KOPT-K1 (cell line): ENCODE data around the gene CDC20.

Experiments
- H3K27ac ChIP-seq: fragments of 200-600 bp; sonication (generic); 2 replicates; pipeline ENCODE4 v1.5.1; 2016; ENCODE audit warnings: antibody characterized with exemption, mild to moderate bottlenecking, low read depth, low read length; ENCODE audit not compliant: poor library complexity, severe bottlenecking
- H3K36me3 ChIP-seq: fragments of 200-600 bp; sonication (generic); 2 replicates; pipeline ENCODE4 v1.5.1; 2017; ENCODE audit warnings: antibody characterized with exemption, mild to moderate bottlenecking, low read length, moderate library complexity; ENCODE audit not compliant: insufficient read depth
- H3K9me3 ChIP-seq: fragments of 200-600 bp; sonication (generic); 2 replicates; pipeline ENCODE4 v1.5.1; 2017; ENCODE audit warnings: antibody characterized with exemption, low read length, mild to moderate bottlenecking; ENCODE audit not compliant: insufficient read depth, poor library complexity, severe bottlenecking

CDC20 gene

DNA sequence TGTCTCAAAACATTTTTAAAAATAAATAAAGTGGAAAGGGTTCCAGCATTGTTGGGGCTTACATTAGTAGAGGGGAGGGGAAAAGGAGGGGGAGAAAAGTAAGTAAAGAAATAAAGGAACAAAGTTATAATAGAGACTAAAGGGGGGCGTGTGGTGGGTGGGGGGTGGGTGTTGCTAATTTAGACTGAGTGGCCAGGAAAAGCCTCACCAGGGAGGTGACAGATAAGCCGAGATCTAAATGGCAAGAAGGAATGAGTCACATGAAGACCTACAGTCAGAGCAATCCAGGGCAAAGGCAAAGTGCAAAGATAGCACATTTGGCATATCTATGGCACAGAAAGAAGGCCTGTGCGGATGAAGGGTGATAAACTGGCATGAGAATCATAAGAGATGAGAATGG, 13.7 kb upstream of the CDC20 start:
- H3K27ac ChIP-seq = no peak overlapping the region
- no peaks in the 10 kb centered on the region for H3K36me3 ChIP-seq
- no peaks in the 10 kb centered on the region for H3K9me3 ChIP-seq

DNA sequence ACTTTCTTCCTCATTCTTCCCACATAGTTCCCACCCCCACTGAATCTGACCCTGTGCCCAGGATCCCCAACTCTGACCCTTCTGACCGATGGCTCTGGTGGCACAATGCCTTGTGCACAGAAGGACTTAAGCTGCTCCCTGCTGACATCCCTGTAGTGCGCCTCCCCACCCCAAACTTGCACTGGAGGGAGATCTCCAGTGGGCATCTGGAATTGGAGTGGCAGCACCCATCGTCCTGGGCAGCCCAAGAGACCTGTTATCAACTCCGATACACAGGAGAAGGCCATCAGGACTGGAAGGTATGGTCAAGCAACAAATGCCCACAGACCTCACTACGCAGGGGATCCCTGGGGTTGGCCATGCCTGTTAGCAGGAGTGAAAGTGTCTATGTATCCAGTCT, 12.1 kb upstream of the CDC20 start:
- H3K27ac ChIP-seq = no peak overlapping the region
- no peaks in the 10 kb centered on the region for H3K9me3 ChIP-seq
- H3K36me3 ChIP-seq = no peaks in the 10 kb centered on the region

DNA sequence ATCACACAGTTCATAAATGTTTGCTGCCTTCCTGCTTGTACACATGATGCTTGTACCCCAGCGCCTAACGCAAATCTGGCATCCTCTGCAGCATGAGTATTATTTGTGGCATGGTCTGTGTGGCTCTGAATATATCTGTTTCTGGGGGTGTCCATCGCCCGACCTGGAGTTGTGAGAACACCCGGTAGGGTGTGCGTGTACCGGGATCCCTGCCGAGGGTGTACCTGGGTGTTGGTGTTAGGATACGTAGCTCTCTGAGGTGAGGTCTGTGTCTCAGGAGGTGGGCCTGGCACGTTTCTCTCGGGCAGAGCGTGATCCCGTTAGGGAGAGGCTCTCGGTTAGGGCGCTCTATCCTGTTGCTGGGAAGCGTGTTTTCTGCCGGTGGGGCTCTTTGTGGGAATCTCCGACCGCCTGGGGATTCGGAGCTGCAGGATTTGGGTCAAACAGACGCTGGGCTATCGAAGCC, 10.4 kb upstream of the CDC20 start:
- Histone ChIP-seq H3K27ac (no peak overlapping the region), H3K9me3 (no peaks in the 10 kb centered on the region)

DNA sequence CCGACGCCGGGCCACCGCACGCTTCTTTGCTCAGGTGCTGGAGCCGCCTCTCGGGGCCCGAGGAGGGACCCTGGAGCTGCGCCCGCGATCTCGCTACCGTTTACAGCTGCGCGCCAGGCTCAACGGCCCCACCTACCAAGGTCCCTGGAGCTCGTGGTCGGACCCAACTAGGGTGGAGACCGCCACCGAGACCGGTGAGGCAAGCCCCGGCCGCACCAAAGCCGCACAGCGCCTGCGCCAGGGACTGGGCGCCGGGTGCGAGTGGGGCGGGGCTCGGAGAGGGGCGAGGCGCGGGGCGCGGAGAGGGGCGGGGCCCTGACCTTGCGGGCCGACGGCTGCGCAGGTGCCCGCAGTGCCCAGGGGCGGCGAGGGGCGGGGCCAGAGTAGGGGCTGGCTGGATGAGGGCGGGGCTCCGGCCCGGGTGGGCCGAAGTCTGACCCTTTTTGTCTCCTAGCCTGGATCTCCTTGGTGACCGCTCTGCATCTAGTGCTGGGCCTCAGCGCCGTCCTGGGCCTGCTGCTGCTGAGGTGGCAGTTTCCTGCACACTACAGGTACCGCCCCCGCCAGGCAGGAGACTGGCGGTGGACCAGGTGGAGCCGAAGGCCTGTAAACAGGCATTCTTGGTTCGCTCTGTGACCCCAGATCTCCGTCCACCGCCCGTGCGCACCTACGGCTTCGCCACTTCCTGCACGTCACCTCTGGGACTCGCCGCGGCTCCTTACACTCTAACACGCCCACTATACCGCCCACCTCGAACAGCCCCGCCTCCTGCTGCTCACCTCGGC, 9.8 kb upstream of the CDC20 start:
- Histone ChIP-seq H3K36me3 (no peaks in the 10 kb centered on the region), H3K27ac (peak overlapping the region; percentile 57), H3K9me3 (no peaks in the 10 kb centered on the region)

More for the DNA sequence above, 10.4 kb upstream of the CDC20 start:
- H3K36me3 ChIP-seq = no peaks in the 10 kb centered on the region

DNA sequence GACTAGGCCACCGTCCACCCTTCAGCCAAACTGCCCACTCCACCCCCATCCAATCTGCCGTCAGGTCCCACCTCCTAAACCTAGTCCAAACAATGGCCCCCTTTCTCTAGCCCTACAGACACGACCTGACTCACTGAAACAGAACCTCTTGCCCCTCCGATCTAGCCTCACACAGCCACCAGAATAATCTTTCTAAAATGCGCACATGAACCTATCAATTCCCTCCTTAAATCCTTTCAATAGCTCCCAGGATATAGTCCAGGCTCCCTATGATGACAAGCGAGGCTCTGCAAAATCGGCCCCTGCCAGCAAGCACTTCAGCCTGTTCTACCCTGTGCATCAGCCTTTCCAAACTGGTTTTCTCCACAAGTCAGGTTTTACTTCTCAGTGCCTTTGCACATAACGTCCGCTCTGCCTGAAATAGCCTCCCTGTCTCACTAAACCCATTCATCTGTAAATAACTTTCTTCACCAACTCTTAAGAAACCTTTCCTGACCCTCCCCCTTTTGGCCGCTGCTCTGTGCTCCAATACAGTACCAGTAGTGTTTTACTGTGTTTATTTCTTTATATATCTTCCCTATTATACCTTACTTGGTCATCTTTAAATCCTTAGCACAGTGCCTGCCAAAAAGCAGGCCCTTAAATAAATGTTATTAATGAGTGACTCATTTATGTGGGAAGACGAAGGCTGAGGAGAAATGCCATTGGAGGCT, 9.0 kb upstream of the CDC20 start:
- Histone ChIP-seq H3K36me3 (no peaks in the 10 kb centered on the region), H3K27ac (peak overlapping the region; percentile 57), H3K9me3 (no peaks in the 10 kb centered on the region)

DNA sequence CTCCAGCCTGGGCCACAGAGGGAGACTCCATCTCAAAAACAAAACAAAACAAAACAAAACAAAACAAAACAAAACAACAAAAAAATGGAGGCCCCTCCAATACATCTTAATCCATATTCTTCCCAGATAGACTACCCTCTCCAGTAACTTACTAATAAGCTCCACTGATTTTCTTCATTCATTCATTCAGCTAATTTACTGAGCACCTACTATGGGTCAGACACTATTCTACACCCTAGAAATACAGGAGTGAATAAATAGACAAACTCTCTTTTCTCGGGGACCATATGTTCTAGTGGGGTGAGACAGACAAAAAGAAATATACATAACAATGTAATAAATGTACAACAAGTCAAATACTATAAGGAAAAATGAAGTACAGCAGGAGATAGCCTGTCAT, 7.8 kb upstream of the CDC20 start:
- Histone ChIP-seq H3K9me3 (no peaks in the 10 kb centered on the region), H3K27ac (no peak overlapping the region), H3K36me3 (no peaks in the 10 kb centered on the region)

DNA sequence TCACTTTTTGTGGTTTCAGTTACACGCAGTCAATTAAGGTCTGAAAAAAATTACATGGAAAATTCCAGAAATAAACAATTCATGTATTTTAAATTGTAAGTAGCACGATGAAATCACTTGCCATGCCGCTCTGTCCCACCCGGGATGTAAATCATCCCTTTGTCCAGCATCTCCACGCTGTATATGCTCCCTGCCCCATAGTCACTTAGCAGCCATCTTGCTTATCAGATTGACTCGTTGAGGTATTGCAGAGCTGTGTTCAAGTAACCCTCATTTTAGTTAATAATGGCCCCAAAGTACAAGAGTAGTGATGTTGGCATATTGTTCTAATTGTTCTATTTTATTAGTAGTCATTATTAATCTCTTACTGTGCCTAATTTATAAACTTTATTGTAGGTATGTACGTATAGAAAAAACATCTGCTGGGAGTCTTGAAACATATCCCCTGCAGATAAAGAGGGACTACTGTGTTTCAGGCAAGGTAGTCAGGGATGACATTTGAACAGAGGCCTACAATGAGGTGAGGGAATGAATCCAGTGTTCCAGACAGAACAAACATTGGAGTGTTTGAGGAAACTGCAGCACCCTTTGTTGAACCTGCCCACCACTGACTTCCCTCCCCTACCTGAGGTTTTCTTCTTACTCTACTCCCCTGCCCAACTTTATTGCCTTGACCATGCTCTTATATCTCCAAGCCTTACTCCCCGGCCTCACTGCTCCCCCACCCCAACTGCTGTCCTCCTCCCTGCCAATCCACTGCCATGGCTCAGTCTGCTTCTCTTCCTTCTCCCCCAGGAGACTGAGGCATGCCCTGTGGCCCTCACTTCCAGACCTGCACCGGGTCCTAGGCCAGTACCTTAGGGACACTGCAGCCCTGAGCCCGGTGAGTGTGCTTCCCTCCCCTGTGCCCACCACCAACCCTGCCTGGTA, 7.1 kb upstream of the CDC20 start:
- Histone ChIP-seq H3K9me3 (no peaks in the 10 kb centered on the region), H3K27ac (no peak overlapping the region), H3K36me3 (no peaks in the 10 kb centered on the region)

DNA sequence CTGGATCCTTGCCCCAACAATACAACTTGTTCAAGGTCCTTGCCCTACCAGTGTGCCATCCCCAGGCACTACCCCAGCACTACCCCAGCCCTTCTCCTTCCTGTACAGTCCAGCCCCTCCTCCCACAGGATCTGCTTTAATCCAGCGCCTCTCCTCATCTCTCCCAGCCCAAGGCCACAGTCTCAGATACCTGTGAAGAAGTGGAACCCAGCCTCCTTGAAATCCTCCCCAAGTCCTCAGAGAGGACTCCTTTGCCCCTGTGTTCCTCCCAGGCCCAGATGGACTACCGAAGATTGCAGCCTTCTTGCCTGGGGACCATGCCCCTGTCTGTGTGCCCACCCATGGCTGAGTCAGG, 6.5 kb upstream of the CDC20 start:
- Histone ChIP-seq H3K36me3 (no peaks in the 10 kb centered on the region), H3K9me3 (no peaks in the 10 kb centered on the region), H3K27ac (no peak overlapping the region)

DNA sequence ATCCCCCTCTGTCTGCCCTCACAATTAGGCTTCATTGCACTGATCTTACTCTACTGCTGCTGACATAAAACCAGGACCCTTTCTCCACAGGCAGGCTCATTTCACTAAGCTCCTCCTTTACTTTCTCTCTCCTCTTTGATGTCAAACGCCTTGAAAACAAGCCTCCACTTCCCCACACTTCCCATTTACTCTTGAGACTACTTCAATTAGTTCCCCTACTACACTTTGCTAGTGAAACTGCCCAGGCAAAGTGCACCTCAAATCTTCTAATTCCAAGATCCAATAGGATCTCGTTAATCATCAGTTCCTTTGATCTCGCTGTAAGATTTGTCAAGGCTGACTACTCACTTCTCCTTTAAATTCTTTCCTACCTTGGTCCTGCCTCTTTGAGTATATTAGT, 5.9 kb upstream of the CDC20 start:
- Histone ChIP-seq H3K36me3 (no peaks in the 10 kb centered on the region), H3K9me3 (no peaks in the 10 kb centered on the region), H3K27ac (no peak overlapping the region)

DNA sequence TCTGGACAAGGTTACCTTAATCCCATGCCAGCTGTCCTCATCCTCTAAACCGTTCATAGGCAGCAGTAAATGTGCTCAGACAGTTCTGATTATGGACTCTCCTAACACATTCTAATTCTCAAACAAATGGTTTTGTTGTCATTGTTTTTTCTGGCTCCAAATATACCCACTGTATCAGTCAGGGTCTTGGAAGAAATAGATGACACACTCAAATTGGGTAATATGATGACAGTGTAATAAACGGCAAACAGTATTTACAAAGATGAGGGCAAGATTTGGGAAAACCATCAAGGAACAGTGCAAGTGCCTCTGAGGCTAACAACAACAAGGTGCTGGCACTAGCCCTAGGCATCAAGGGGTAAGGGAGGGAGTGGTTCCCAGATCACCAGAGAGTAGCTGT, 4.3 kb upstream of the CDC20 start:
- peaks cover under 1% of the 10 kb centered on the region; the same call in 1 of the 2 replicates for H3K36me3 ChIP-seq
- no peaks in the 10 kb centered on the region for H3K9me3 ChIP-seq
- H3K27ac ChIP-seq = no peak overlapping the region

DNA sequence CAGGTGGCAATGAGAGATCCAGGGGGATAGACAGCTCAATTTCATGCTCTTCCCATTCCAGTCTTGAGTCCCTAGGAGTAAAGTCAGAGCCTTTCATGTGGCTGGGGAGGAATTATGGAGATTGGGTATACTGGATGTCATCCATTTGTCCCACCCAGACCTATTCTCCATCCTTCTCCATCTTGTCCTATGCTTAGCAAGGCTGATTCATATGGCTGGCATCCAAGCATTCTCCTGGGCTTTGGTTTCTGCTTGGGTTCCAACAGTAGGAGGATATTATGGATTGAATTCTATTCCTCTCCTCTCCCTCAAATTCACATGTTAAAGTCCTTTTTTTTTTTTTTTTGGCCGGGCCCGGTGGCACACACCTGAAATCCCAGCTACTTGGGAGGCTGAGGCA, 3.8 kb upstream of the CDC20 start:
- H3K27ac ChIP-seq = no peak overlapping the region
- no peaks in the 10 kb centered on the region for H3K9me3 ChIP-seq
- peaks cover 5% of the 10 kb centered on the region for H3K36me3 ChIP-seq

DNA sequence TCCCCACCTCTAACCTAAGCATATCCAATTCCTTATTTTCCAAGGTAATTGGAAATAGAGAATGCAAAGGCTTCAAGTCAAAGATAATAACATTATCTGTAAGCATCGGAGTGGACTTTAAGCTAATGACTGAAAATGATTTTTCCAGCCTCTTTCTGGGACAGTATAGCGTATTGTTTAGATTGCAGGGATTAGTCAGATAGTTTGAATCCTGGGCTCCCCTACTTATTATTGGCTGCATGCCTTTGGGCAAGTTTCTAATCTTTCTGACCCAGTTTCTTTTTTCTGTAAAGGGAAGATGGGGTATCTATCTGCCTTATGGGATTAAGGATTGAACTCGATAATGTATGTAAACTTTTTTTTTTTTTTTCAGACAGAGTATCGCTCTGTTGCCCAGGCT, 1.5 kb upstream of the CDC20 start:
- H3K27ac ChIP-seq = no peak overlapping the region
- peaks cover 28% of the 10 kb centered on the region for H3K36me3 ChIP-seq
- H3K9me3 ChIP-seq = no peaks in the 10 kb centered on the region

DNA sequence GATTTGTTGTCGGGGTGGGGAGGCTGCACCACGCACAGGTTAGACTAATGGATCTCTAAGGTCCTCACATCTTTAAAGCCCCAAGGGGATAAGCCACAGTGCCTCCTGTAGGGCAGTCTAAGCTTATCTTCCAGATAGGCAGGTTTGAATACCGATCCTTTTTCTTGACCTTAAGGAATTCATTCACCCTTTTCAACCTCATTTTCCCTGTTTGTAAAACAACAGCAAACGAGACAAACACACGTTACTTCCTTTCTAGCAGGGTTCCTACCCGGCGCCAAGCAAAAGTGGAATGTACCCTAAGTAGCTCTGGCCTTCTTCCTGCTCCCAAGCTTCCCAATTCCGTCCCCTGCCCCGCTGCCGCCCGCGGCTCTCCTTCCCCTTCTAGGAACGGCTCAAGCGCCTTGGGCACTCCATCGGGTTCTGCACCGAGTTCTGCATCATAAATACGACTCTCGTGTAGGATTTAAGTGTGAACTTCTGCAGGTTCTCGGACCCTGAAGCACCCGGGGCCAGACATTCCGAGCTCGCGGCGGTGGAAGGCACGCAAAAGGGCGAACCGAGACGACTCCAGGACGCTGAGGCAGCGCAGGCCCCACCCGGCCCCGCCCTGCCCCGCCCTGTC, 548 bp upstream of the CDC20 start:
- H3K36me3 ChIP-seq = peaks cover 38% of the 10 kb centered on the region
- peak overlapping the region; percentile 85 for H3K27ac ChIP-seq
- no peaks in the 10 kb centered on the region for H3K9me3 ChIP-seq

DNA sequence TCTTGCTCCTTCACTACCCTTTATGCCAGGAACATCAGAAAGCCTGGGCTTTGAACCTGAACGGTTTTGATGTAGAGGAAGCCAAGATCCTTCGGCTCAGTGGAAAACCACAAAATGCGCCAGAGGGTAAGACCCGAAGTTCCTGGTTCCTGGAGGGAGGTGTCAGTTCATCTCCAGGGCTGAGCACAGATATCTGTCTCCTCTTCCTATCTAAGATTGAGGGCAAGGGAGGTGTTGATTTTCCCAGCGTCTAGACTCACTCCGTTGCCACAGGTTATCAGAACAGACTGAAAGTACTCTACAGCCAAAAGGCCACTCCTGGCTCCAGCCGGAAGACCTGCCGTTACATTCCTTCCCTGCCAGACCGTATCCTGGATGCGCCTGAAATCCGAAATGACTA, 915 bp downstream of the CDC20 start:
- peak overlapping the region; percentile 85 for H3K27ac ChIP-seq

DNA sequence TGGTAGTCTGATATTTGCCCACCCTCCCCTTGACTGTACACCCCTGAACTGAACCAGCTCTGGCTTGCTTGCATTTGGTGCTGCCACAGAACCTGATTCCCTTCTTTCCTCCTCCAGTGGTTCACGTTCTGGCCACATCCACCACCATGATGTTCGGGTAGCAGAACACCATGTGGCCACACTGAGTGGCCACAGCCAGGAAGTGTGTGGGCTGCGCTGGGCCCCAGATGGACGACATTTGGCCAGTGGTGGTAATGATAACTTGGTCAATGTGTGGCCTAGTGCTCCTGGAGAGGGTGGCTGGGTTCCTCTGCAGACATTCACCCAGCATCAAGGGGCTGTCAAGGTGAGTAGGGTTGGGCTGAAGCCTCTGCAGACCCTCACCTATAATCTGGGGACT, 1.8 kb downstream of the CDC20 start:
- Histone ChIP-seq H3K36me3 (peaks cover 60% of the 10 kb centered on the region), H3K9me3 (no peaks in the 10 kb centered on the region), H3K27ac (peak overlapping the region; percentile 85)

More for the DNA sequence above, 915 bp downstream of the CDC20 start:
- Histone ChIP-seq H3K36me3 (peaks cover 52% of the 10 kb centered on the region), H3K9me3 (no peaks in the 10 kb centered on the region)
